ENCODE measurements around the gene ZP1.

DNA sequence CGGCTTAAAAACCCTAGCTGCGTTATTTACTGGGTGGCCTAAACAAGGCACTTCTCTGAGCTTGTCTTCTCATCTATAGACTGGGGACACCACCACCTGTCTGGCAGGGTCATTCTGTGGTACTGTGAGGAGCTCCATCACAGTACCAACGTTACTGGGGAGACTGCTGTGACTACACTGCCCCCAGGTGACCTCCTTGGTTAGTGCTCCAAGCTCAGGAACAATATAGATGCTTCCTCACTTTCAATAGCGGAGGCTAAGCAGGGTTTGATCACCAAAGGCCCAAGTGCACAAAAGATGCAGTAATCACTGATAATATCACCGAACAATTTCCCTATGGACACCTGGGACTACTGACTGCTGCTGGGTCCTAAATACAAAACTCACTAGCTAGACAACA, 20.2 kb downstream of the ZP1 start:
- TF ChIP-seq, protein P1, sequence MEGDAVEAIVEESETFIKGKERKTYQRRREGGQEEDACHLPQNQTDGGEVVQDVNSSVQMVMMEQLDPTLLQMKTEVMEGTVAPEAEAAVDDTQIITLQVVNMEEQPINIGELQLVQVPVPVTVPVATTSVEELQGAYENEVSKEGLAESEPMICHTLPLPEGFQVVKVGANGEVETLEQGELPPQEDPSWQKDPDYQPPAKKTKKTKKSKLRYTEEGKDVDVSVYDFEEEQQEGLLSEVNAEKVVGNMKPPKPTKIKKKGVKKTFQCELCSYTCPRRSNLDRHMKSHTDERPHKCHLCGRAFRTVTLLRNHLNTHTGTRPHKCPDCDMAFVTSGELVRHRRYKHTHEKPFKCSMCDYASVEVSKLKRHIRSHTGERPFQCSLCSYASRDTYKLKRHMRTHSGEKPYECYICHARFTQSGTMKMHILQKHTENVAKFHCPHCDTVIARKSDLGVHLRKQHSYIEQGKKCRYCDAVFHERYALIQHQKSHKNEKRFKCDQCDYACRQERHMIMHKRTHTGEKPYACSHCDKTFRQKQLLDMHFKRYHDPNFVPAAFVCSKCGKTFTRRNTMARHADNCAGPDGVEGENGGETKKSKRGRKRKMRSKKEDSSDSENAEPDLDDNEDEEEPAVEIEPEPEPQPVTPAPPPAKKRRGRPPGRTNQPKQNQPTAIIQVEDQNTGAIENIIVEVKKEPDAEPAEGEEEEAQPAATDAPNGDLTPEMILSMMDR (IDR thresholded peaks at IDR 0.05) = peak in 4 of 6 experiments; percentile 17 to 45 (median 36)
- TF ChIP-seq POLR2AphosphoS5 (IDR thresholded peaks at IDR 0.05) = no peak

Measured in upper lobe of left lung (tissue), 4 donors.